NCI-H2171 (cell line): ENCODE results near the gene XRRA1.
"Not testable (repeated sequence)": the region's sequence is repeated elsewhere in the genome, so short reads cannot be mapped to it uniquely, and the experiment has no call there.

Experiments
- DNase-seq: peaks from one replicate; lab custom pipeline; 2025; lab: John Stamatoyannopoulos, UW

Gene XRRA1

GRCh38 chr11:74895340-74896116, 53.4 kb downstream of the XRRA1 start:
- no peak for DNase-seq

GRCh38 chr11:74893015-74893414, 55.9 kb downstream of the XRRA1 start:
- DNase-seq, result not testable (repeated sequence)

- no peak for DNase-seq
Measured at GRCh38 chr11:74877132-74877531, 71.8 kb downstream of the XRRA1 start.

GRCh38 chr11:74871037-74871436, 77.9 kb downstream of the XRRA1 start:
- DNase-seq, result no peak

- DNase-seq, result no peak
Measured at GRCh38 chr11:74870485-74870884, 78.4 kb downstream of the XRRA1 start.

- no peak for DNase-seq
Measured at GRCh38 chr11:74866557-74866956, 82.3 kb downstream of the XRRA1 start.

- DNase-seq, result no peak
Measured at GRCh38 chr11:74863410-74863809, 85.5 kb downstream of the XRRA1 start.

- no peak for DNase-seq
Measured at GRCh38 chr11:74860743-74861142, 88.1 kb downstream of the XRRA1 start.

- DNase-seq, result no peak
Measured at GRCh38 chr11:74853223-74853622, 95.7 kb downstream of the XRRA1 start.

GRCh38 chr11:74849525-74850391, 99.1 kb downstream of the XRRA1 start:
- DNase-seq, result no peak

- DNase-seq, result no peak
Measured at GRCh38 chr11:74847895-74848294, 101.0 kb downstream of the XRRA1 start.

GRCh38 chr11:74847395-74847794, 101.5 kb downstream of the XRRA1 start:
- no peak for DNase-seq

- no peak for DNase-seq
Measured at GRCh38 chr11:74846770-74847169, 102.1 kb downstream of the XRRA1 start.

- DNase-seq, result no peak
Measured at GRCh38 chr11:74845978-74846517, 102.8 kb downstream of the XRRA1 start.

GRCh38 chr11:74844865-74845264, 104.0 kb downstream of the XRRA1 start:
- DNase-seq, result no peak

GRCh38 chr11:74844072-74844471, 104.8 kb downstream of the XRRA1 start:
- DNase-seq, result no peak

GRCh38 chr11:74842967-74843366, 105.9 kb downstream of the XRRA1 start:
- no peak for DNase-seq

- DNase-seq, result no peak
Measured at GRCh38 chr11:74840486-74840885, 108.4 kb downstream of the XRRA1 start.

- DNase-seq, result no peak
Measured at GRCh38 chr11:74839971-74840370, 108.9 kb downstream of the XRRA1 start.

GRCh38 chr11:74839446-74839845, 109.4 kb downstream of the XRRA1 start:
- no peak for DNase-seq

- DNase-seq, result no peak
Measured at GRCh38 chr11:74838188-74838587, 110.7 kb downstream of the XRRA1 start.

- no peak for DNase-seq
Measured at GRCh38 chr11:74837191-74837590, 111.7 kb downstream of the XRRA1 start.

GRCh38 chr11:74826901-74827300, 122.0 kb downstream of the XRRA1 start:
- DNase-seq, result no peak
